Smooth muscle cell of bladder (primary cell): ENCODE measurements around the gene SPRR4. TPM values are rescaled to one million over a fixed set of nuclear protein-coding genes. Genes with fewer than 3 reads are reported as not detected.

Experiments
- total RNA-seq: library from RNA; depleted of rRNA; stranded (reverse); fragments of >200 nt; gene quantifications from 2 replicates; pipeline ENCODE4 v1.2.3, GENCODE V29; 2014

Gene SPRR4, protein sequence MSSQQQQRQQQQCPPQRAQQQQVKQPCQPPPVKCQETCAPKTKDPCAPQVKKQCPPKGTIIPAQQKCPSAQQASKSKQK
- total RNA-seq = not detected in 2 replicates

GRCh38 chr1:152970495-152970894, at the start of gene SPRR4:
Gene SPRR4 (plus strand): TSS chr1:152970648. CDS start chr1:152971891, 1,243 bp downstream.

DNA sequence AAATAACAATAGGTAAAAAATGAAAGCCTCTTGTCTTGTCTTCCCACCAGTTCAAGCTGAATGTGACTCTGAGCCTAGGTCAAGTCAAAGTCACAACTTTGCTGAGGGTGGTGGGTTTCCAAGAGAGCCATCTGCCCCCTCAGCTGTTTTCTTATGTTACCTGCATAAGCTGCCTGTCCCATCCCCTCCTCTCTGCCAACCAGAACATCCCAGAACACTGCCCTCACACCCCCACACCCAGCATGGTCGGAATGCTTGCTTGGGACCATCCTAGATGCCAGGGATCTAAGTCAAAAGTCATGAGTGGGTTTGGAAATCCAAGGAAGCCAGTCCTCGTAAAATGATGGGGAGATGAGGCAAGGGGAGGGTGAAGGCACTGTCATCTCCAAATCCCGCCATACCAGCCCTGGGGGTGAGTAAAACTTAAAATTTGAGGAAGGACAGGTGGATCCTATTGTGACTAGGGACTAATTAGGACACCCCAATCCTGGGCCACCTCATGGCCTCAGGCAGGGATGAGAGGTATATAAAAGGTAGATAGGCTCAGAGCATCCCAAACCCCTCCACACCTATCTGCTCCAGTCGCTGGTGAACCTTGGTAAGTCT, 23.7 kb upstream of the SPRR4 start, which contains the start of gene SPRR5:
Gene SPRR5 (plus strand): TSS at position 556 of the 606 bp plus-strand sequence. CDS start 1,349 bp downstream, outside the sequence.

DNA sequence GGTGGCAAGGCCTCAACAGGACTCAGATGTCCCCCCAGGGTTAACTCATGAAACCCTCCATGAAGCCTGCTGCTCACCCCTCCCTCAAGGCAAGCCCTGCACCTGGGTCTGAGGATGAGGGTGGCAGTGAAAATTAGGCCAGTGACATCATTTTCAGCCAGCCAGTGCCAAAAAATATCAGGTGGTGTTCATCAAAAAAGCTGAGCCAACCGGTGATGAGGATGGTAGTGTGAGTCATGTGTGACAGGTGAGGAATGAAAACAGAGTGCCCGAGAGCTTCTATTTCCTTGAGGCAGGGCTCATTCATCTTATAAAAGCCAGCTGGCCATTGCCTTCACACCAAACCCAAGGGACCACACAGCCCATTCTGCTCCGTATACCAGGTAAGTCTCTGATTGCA, 13.3 kb downstream of the SPRR4 start, which contains the start of gene SPRR1A:
Gene SPRR1A (plus strand): TSS at position 339 of the 400 bp plus-strand sequence. CDS start 1,150 bp downstream, outside the sequence.

GRCh38 chr1:153001382-153001781, 30.9 kb downstream of the SPRR4 start, which contains the start of gene SPRR3:
Gene SPRR3 (plus strand): TSS chr1:153001749. CDS start chr1:153003021, 1,272 bp downstream.

Other genes with a start within 250 kb of the SPRR4 start
- gene KPRP, start 212.6 kb upstream of the SPRR4 start, total RNA-seq = not detected in 2 replicates
- not detected in 2 replicates for gene LCE1F, start 195.5 kb upstream of the SPRR4 start, total RNA-seq
- gene LCE1E, start 184.4 kb upstream of the SPRR4 start, total RNA-seq = not detected in 2 replicates
- not detected in 2 replicates for gene LCE1D, start 173.9 kb upstream of the SPRR4 start, total RNA-seq
- not detected in 2 replicates for gene LCE1C, start 164.0 kb upstream of the SPRR4 start, total RNA-seq
- not detected in 2 replicates for gene LCE1B, start 158.7 kb upstream of the SPRR4 start, total RNA-seq
- gene LCE1A, start 143.2 kb upstream of the SPRR4 start, total RNA-seq = not detected in 2 replicates
- not detected in 2 replicates for gene LCE6A, start 127.8 kb upstream of the SPRR4 start, total RNA-seq
- not detected in 2 replicates for gene LCE7A, start 110.7 kb upstream of the SPRR4 start, total RNA-seq
- not detected in 2 replicates for gene SMCP, start 92.3 kb upstream of the SPRR4 start, total RNA-seq
- not detected in 2 replicates for gene IVL, start 62.1 kb upstream of the SPRR4 start, total RNA-seq
- not detected in 2 replicates for gene SPRR5, start 23.4 kb upstream of the SPRR4 start, total RNA-seq
- gene SPRR1A, start 13.4 kb downstream of the SPRR4 start, total RNA-seq = not detected in 2 replicates
- not detected in 2 replicates for gene SPRR3, start 31.1 kb downstream of the SPRR4 start, total RNA-seq
- gene SPRR1B, start 60.6 kb downstream of the SPRR4 start, total RNA-seq = not detected in 2 replicates
- not detected in 2 replicates for gene SPRR2D, start 70.5 kb downstream of the SPRR4 start, total RNA-seq
- gene SPRR2A, start 86.9 kb downstream of the SPRR4 start, total RNA-seq = not detected in 2 replicates
- gene SPRR2B, start 101.0 kb downstream of the SPRR4 start, total RNA-seq = not detected in 2 replicates
- gene SPRR2E, start 123.9 kb downstream of the SPRR4 start, total RNA-seq = not detected in 2 replicates
- not detected in 2 replicates for gene SPRR2F, start 142.9 kb downstream of the SPRR4 start, total RNA-seq
- gene SPRR2G, start 180.2 kb downstream of the SPRR4 start, total RNA-seq = not detected in 2 replicates
- not detected in 2 replicates for gene LELP1, start 232.8 kb downstream of the SPRR4 start, total RNA-seq
- gene PRR9, start 246.9 kb downstream of the SPRR4 start, total RNA-seq = not detected in 2 replicates